HCT116 (cell line): ENCODE results near the gene TMEM106C.

Experiments used
- CEBPB ChIP-seq: IDR thresholded peaks from 2 replicates; pipeline ENCODE4 v1.6.1; 2012; ENCODE audit warnings: low read depth
- ELF1 ChIP-seq: IDR thresholded peaks from 2 replicates; pipeline ENCODE4 v1.6.1; 2012; ENCODE audit warnings: low read depth, borderline replicate concordance
- EZH2 ChIP-seq: fragments of 200-600 bp; sonication (generic); IDR thresholded peaks from 2 replicates; pipeline ENCODE4 v1.6.1; 2017; ENCODE audit warnings: antibody characterized with exemption, mixed run types
- POLR2A ChIP-seq: IDR thresholded peaks from 2 replicates; pipeline ENCODE4 v1.7.0; 2011; ENCODE audit warnings: borderline replicate concordance; ENCODE audit not compliant: insufficient read depth, insufficient read length; ENCODE audit errors: extremely low read depth
- POLR2AphosphoS5 ChIP-seq: IDR thresholded peaks from 2 replicates; pipeline ENCODE4 v1.6.1; 2011; ENCODE audit warnings: mild to moderate bottlenecking, low read depth, low read length, moderate library complexity
- SP1 ChIP-seq: IDR thresholded peaks from 2 replicates; pipeline ENCODE4 v1.6.1; 2012; ENCODE audit warnings: low read depth
- ZFX ChIP-seq: fragments of 450-650 bp; IDR thresholded peaks from 2 replicates; pipeline ENCODE4 v1.6.1; 2017
- ZNF274 ChIP-seq: fragments of 200-500 bp; sonication (Bioruptor generic); IDR thresholded peaks from 2 replicates; pipeline ENCODE4 v1.6.1; 2014; ENCODE audit warnings: mild to moderate bottlenecking, low read depth, low read length, inconsistent platforms
- TF ChIP-seq, protein P1 (sequence below): IDR thresholded peaks from 2 replicates; pipeline ENCODE4 v1.6.1; 2012
- TF ChIP-seq, protein P2 (sequence below), 3 experiments: fragments of 200-600 bp in 1 of 3; sonication (generic) in 1 of 3; IDR thresholded peaks in 2 of 3; conservative IDR thresholded peaks in 1 of 3; 2 replicates each; pipeline ENCODE4 v1.5.1; 2012 to 2017; ENCODE audit warnings: low read depth in 2 of 3, low read length in 2 of 3, antibody characterized with exemption in 1 of 3, borderline replicate concordance in 1 of 3, control low read depth in 1 of 3, mild to moderate bottlenecking in 1 of 3, mixed read lengths in 1 of 3, mixed run types in 1 of 3, moderate library complexity in 1 of 3; ENCODE audit not compliant: insufficient read depth in 1 of 3
- TF ChIP-seq, protein P3 (sequence below): IDR thresholded peaks from 2 replicates; pipeline ENCODE4 v1.6.1; 2012

DNA sequence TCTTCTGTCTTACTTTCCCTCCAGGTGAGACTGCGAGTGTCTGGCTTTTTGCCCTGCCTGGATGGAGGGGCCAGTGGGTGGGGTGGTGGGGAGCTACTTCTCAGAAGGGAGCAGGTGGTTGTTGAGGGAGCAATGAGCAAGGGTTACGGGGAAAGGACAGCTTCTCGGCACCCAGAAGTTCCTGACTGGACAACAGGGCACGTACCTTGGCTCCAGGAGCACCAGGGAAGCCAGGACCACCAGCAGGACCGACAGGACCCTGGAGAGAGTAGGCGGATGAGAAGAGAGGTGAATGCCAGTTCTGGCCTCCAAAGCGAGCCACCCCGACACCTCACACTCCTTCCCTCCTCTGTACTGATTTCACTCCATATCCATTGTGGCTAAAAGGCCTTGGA is 25.6 kb downstream of the TMEM106C start:
- TF ChIP-seq EZH2 (no peak), POLR2A (no peak), ZFX (no peak), ELF1 (no peak), POLR2AphosphoS5 (no peak), ZNF274 (no peak), CEBPB (no peak), SP1 (no peak)
- TF ChIP-seq, protein P1, sequence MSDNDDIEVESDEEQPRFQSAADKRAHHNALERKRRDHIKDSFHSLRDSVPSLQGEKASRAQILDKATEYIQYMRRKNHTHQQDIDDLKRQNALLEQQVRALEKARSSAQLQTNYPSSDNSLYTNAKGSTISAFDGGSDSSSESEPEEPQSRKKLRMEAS, result no peak
- TF ChIP-seq, protein P2, sequence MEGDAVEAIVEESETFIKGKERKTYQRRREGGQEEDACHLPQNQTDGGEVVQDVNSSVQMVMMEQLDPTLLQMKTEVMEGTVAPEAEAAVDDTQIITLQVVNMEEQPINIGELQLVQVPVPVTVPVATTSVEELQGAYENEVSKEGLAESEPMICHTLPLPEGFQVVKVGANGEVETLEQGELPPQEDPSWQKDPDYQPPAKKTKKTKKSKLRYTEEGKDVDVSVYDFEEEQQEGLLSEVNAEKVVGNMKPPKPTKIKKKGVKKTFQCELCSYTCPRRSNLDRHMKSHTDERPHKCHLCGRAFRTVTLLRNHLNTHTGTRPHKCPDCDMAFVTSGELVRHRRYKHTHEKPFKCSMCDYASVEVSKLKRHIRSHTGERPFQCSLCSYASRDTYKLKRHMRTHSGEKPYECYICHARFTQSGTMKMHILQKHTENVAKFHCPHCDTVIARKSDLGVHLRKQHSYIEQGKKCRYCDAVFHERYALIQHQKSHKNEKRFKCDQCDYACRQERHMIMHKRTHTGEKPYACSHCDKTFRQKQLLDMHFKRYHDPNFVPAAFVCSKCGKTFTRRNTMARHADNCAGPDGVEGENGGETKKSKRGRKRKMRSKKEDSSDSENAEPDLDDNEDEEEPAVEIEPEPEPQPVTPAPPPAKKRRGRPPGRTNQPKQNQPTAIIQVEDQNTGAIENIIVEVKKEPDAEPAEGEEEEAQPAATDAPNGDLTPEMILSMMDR (IDR thresholded peaks at IDR 0.05 in 2 of 3, conservative IDR thresholded peaks at IDR 0.05 in 1 of 3; ENCODE audit: borderline replicate concordance in 1 of 3, insufficient read depth in 1 of 3, low read depth in 2 of 3, low read length in 2 of 3), result no peak
- TF ChIP-seq, protein P3, sequence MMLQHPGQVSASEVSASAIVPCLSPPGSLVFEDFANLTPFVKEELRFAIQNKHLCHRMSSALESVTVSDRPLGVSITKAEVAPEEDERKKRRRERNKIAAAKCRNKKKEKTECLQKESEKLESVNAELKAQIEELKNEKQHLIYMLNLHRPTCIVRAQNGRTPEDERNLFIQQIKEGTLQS, result no peak
